GM12892 (cell line): ENCODE measurements around the gene ADAMTS4.

Experiments used
- POLR2A ChIP-seq: IDR thresholded peaks from 2 replicates; pipeline ENCODE4 v1.6.1; 2011; ENCODE audit warnings: low read depth, low read length, control low read depth
- TAF1 ChIP-seq: IDR thresholded peaks from 2 replicates; pipeline ENCODE4 v1.6.1; 2011; ENCODE audit warnings: low read depth, mild to moderate bottlenecking, control low read depth, low read length, borderline replicate concordance

DNA sequence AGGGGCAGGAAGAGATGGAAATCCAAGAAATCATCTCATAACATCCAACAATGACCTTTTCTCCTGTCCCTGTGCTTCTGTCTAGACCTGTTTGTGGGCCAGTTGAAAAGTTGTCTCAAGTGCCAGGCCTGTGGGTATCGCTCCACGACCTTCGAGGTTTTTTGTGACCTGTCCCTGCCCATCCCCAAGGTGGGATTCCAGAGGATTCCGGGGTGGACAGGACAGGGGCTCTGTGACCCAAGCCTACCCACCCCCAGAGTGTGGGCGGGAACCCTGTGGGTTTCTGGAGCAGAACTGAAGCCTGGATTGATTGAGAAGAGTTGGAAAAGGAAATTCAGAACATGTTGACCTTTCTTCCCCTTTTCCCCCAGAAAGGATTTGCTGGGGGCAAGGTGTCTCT, 35.1 kb downstream of the ADAMTS4 start:
- TF ChIP-seq TAF1 (no peak), POLR2A (no peak)
